GM18909 (cell line): Measurements from ENCODE around the gene CDK6.

Source experiments
- ATAC-seq: cut with Tn5 transposase; IDR thresholded peaks from one replicate; pipeline ENCODE4 v1.9.1; 2021; ENCODE audit warnings: mild to moderate bottlenecking; ENCODE audit not compliant: unreplicated experiment, poor library complexity

Gene CDK6

GRCh38 chr7:92633211-92633906 lies 203.0 kb downstream of the CDK6 start:
- ATAC-seq, result no peak

- no peak for ATAC-seq
These were observed 203.6 kb downstream of the CDK6 start for GRCh38 chr7:92632791-92633190.

- peak; percentile 26 for ATAC-seq
These were observed 204.4 kb downstream of the CDK6 start for GRCh38 chr7:92631850-92632487.

- peak; percentile 80 for ATAC-seq
These were observed 205.1 kb downstream of the CDK6 start for GRCh38 chr7:92631067-92631849.

- ATAC-seq, result no peak
These were observed 206.6 kb downstream of the CDK6 start for GRCh38 chr7:92629779-92630178.

- no peak for ATAC-seq
These were observed 208.4 kb downstream of the CDK6 start for GRCh38 chr7:92627956-92628355.

GRCh38 chr7:92626281-92626809 lies 210.0 kb downstream of the CDK6 start:
- no peak for ATAC-seq

- ATAC-seq, result no peak
These were observed 210.8 kb downstream of the CDK6 start for GRCh38 chr7:92625617-92626016.

GRCh38 chr7:92624298-92624996 lies 211.9 kb downstream of the CDK6 start:
- ATAC-seq, result no peak

GRCh38 chr7:92623544-92623943 lies 212.8 kb downstream of the CDK6 start:
- ATAC-seq, result no peak

- no peak for ATAC-seq
These were observed 213.7 kb downstream of the CDK6 start for GRCh38 chr7:92622685-92623084.

- ATAC-seq, result peak; percentile 64
These were observed 214.3 kb downstream of the CDK6 start for GRCh38 chr7:92622030-92622429.

GRCh38 chr7:92621561-92622023 lies 214.8 kb downstream of the CDK6 start:
- ATAC-seq, result peak; percentile 59

- ATAC-seq, result peak; percentile 63
These were observed 215.3 kb downstream of the CDK6 start for GRCh38 chr7:92621026-92621540.

GRCh38 chr7:92615861-92616260 lies 220.5 kb downstream of the CDK6 start:
- no peak for ATAC-seq

GRCh38 chr7:92614660-92615174 lies 221.7 kb downstream of the CDK6 start:
- ATAC-seq, result no peak

- ATAC-seq, result no peak
These were observed 222.7 kb downstream of the CDK6 start for GRCh38 chr7:92613720-92614119.

GRCh38 chr7:92613214-92613613 lies 223.2 kb downstream of the CDK6 start:
- ATAC-seq, result no peak

GRCh38 chr7:92612501-92612900 lies 223.9 kb downstream of the CDK6 start:
- ATAC-seq, result no peak

- ATAC-seq, result no peak
These were observed 224.6 kb downstream of the CDK6 start for GRCh38 chr7:92611735-92612134.
